ENCODE measurements around the gene CCDC66. TPM values are rescaled to one million over a fixed set of nuclear protein-coding genes. Genes with fewer than 3 reads are reported as not detected.

Gene CCDC66
- total and polyA plus RNA-seq, 2 donors (not counting 1 experiment from before 2014, with no cell fraction given), result 12.3 to 53.7 TPM

DNA sequence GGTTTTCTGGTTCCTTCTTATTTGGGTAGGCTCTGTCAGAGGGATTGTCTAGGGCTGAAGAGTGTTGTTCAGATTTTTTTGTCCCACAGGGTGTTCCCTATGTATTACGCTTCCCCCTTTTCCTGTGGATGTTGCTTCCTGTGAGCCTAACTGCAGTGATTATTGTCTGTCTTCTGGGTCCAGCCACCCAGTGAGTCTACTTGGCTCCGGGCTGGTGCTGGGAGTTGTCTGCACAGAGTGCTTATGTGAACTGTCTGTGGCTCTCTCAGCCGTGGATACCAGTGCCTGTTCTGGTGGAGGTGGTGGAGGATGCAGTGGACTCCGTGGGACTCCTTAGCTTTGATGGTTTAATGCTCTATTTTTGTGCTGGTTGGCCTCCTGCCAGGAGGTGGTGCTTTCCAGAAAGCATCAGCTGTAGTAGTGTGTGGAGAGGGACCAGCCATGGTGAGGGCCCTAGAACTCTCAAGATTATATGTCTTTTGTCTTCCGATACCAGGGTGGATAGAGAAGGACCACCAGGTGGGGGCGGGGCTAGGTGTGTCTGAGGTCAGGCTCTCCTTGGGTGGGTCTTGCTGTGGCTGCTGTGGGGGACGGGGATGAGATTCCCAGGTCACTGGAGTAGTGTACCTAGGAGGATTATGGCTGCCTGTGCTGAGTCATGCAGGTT, 53.8 kb downstream of the CCDC66 start:
- CTCF ChIA-PET, result no interaction called here
- Histone ChIP-seq H2AFZ (ENCODE audit: insufficient read depth, low read depth, low read length, poor library complexity, severe bottlenecking) (no peak overlapping the region), H3K4me1 (ENCODE audit: control insufficient read depth in 2 of 2, insufficient read depth in 2 of 2, low read length in 2 of 2) (no peaks in the 10 kb centered on the region), H3K9ac (ENCODE audit: low read length) (no peak overlapping the region), H3K4me3 (ENCODE audit: control extremely low read depth in 1 of 5, extremely low read depth in 1 of 5, insufficient read depth in 1 of 5, low read depth in 2 of 5, low read length in 4 of 5) (no peak overlapping the region), H4K20me1 (ENCODE audit: control insufficient read depth, insufficient read depth, low read length, poor library complexity, severe bottlenecking) (peaks cover 11% of the 10 kb centered on the region), H3K27me3 (replicated peaks in 1 of 4; ENCODE audit: control extremely low read depth in 1 of 4, control insufficient read depth in 3 of 4, insufficient read depth in 4 of 4, low read length in 3 of 4) (no peaks in the 10 kb centered on the region), H3K79me2 (ENCODE audit: control insufficient read depth, insufficient read depth, low read length) (peaks cover 3% of the 10 kb centered on the region), H3K27ac (ENCODE audit: low read length in 2 of 2) (no peak overlapping the region), H3K4me2 (replicated peaks; ENCODE audit: low read depth, low read length, poor library complexity, severe bottlenecking) (no peak overlapping the region), H3K9me3 (ENCODE audit: control extremely low read depth in 1 of 3, control insufficient read depth in 2 of 3, insufficient read depth in 1 of 3, low read length in 2 of 3) (peaks cover 0 to 6% (median 0%) of the 10 kb centered on the region in 3 donors), H3K36me3 (replicated peaks in 1 of 2; ENCODE audit: control extremely low read depth in 1 of 2, control insufficient read depth in 1 of 2, extremely low read depth in 1 of 2, insufficient read depth in 2 of 2, low read length in 1 of 2) (peaks cover 7 to 28% of the 10 kb centered on the region in 2 experiments)
- TF ChIP-seq EZH2 (IDR thresholded peaks at IDR 0.05; ENCODE audit: borderline replicate concordance, insufficient read depth, low read depth, low read length, poor library complexity, severe bottlenecking) (no peak), CTCF (IDR thresholded peaks at IDR 0.05) (no peak)
- Mint-ChIP-seq H3K4me3 (no peak overlapping the region), H3K9me3 (ENCODE audit: insufficient read depth) (peaks cover 4% of the 10 kb centered on the region), H3K27ac (no peak overlapping the region), H3K27me3 (no peaks in the 10 kb centered on the region), H3K4me1 (peaks cover 13% of the 10 kb centered on the region)
- intact Hi-C loops (cut with micrococcal nuclease), result no loop called here
- DNase-seq (no peak), ATAC-seq (ENCODE audit: low read depth) (no peak)
- WGBS (ENCODE audit: insufficient coverage), result 95% methylated on average over 6 of the region's 7 CpGs
- POLR2A ChIA-PET, result no interaction called here

DNA sequence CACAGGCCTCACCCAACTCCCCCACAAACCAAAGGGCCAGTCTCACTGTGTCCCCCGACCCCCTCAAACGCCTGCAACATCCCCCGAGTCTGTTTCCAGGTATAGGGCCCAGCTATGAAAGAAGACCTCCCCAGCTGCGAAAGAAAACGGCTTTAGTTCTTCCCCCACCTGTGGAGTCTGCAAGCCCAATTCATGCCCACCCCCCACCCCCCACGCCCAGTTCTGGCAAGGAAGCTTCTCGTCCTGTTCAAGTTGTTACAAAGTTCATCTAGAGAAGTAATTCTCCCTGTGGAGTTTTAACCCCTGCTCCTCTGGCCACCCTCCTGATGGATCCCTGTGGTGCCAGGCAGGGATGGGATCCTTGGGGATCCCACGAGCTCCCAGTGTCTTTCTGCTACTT, 54.4 kb downstream of the CCDC66 start:
- no peak for ATAC-seq (ENCODE audit: low read depth)
- Histone ChIP-seq H3K4me3 (ENCODE audit: control extremely low read depth in 1 of 5, extremely low read depth in 1 of 5, insufficient read depth in 1 of 5, low read depth in 2 of 5, low read length in 4 of 5) (no peak overlapping the region), H3K9me3 (ENCODE audit: control extremely low read depth in 1 of 3, control insufficient read depth in 2 of 3, insufficient read depth in 1 of 3, low read length in 2 of 3) (peaks cover 0 to 2% (median 0%) of the 10 kb centered on the region in 3 donors), H3K9ac (ENCODE audit: low read length) (no peak overlapping the region), H3K4me2 (replicated peaks; ENCODE audit: low read depth, low read length, poor library complexity, severe bottlenecking) (no peak overlapping the region), H3K27me3 (replicated peaks in 1 of 4; ENCODE audit: control extremely low read depth in 1 of 4, control insufficient read depth in 3 of 4, insufficient read depth in 4 of 4, low read length in 3 of 4) (no peaks in the 10 kb centered on the region), H3K4me1 (ENCODE audit: control insufficient read depth in 2 of 2, insufficient read depth in 2 of 2, low read length in 2 of 2) (no peaks in the 10 kb centered on the region), H4K20me1 (ENCODE audit: control insufficient read depth, insufficient read depth, low read length, poor library complexity, severe bottlenecking) (peaks cover 11% of the 10 kb centered on the region), H3K79me2 (ENCODE audit: control insufficient read depth, insufficient read depth, low read length) (peaks cover 3% of the 10 kb centered on the region), H3K36me3 (replicated peaks in 1 of 2; ENCODE audit: control extremely low read depth in 1 of 2, control insufficient read depth in 1 of 2, extremely low read depth in 1 of 2, insufficient read depth in 2 of 2, low read length in 1 of 2) (peaks cover 7 to 27% of the 10 kb centered on the region in 2 experiments), H3K27ac (ENCODE audit: low read length in 2 of 2) (no peak overlapping the region), H2AFZ (ENCODE audit: insufficient read depth, low read depth, low read length, poor library complexity, severe bottlenecking) (no peak overlapping the region)
- ChIA-PET CTCF (no interaction called here), POLR2A (no interaction called here)
- H3K9me3 Mint-ChIP-seq (ENCODE audit: insufficient read depth), result peaks cover 4% of the 10 kb centered on the region
- 97% methylated on average over 5 of the region's 8 CpGs for WGBS (ENCODE audit: insufficient coverage)
- peaks cover 13% of the 10 kb centered on the region for H3K4me1 Mint-ChIP-seq
- no peak overlapping the region for H3K4me3 Mint-ChIP-seq
- intact Hi-C loops (cut with micrococcal nuclease), result no loop called here
- no peaks in the 10 kb centered on the region for H3K27me3 Mint-ChIP-seq
- no peak overlapping the region for H3K27ac Mint-ChIP-seq
- DNase-seq, result no peak
- TF ChIP-seq CTCF (IDR thresholded peaks at IDR 0.05) (no peak), EZH2 (IDR thresholded peaks at IDR 0.05; ENCODE audit: borderline replicate concordance, insufficient read depth, low read depth, low read length, poor library complexity, severe bottlenecking) (no peak)
